Activated T-helper 2 cell treated with anti-CD3 and anti-CD28 coated beads, Interferon-gamma antibody, Interleukin-2, Interleukin-4, amounts not matched to agents 10 μg/mL and 5 μg/mL and 100 μg/mL, durations not matched to agents 14 hours and 24 hours and 36 hours (primary cell): ENCODE measurements around the gene RSPH9. TPM values are rescaled to one million over a fixed set of nuclear protein-coding genes. Genes with fewer than 3 reads are reported as not detected.
"Not testable (repeated sequence)": the region's sequence is repeated elsewhere in the genome, so short reads cannot be mapped to it uniquely, and the experiment has no call there.

Source experiments
- DNase-seq: peaks from one replicate; pipeline ENCODE4 v3.0.0; 2021; ENCODE audit warnings: low spot score
- H3K27ac Mint-ChIP-seq: one replicate; pipeline ENCODE4 v1.8.0; 2021; ENCODE audit warnings: mixed read lengths
- H3K27me3 Mint-ChIP-seq: one replicate; pipeline ENCODE4 v1.8.0; 2021; ENCODE audit warnings: low read depth, mixed read lengths
- H3K36me3 Mint-ChIP-seq: one replicate; pipeline ENCODE4 v1.8.0; 2021; ENCODE audit warnings: low read depth, mixed read lengths
- H3K4me1 Mint-ChIP-seq: one replicate; pipeline ENCODE4 v1.8.0; 2021; ENCODE audit warnings: low read depth, mixed read lengths
- H3K4me3 Mint-ChIP-seq: one replicate; pipeline ENCODE4 v1.8.0; 2021; ENCODE audit warnings: low read depth, mild to moderate bottlenecking, moderate library complexity, mixed read lengths
- H3K9me3 Mint-ChIP-seq: one replicate; pipeline ENCODE4 v1.8.0; 2021; ENCODE audit warnings: mixed read lengths
- intact Hi-C: fragments of 100-400 bp; cut with micrococcal nuclease; formaldehyde crosslinking; loops from one replicate; pipeline ENCODE4 v1.15.1; 2023
- total RNA-seq: library from RNA; stranded (reverse); gene quantifications from 2 replicates; pipeline ENCODE4 v1.2.3, GENCODE V29; 2022

RSPH9 gene
- total RNA-seq, 1 donor from 2014 or later, result not detected

- intact Hi-C loops, result no loop called here
- Mint-ChIP-seq H3K4me1 (peaks cover 8% of the 10 kb centered on the region), H3K27ac (no peak overlapping the region), H3K9me3 (no peaks in the 10 kb centered on the region), H3K4me3 (no peak overlapping the region), H3K27me3 (no peaks in the 10 kb centered on the region), H3K36me3 (peaks cover 64% of the 10 kb centered on the region)
- DNase-seq, result no peak
Measured at GRCh38 chr6:43621836-43622180, 23.0 kb upstream of the RSPH9 start.

GRCh38 chr6:43622541-43622940 is 22.3 kb upstream of the RSPH9 start:
- H3K4me3 Mint-ChIP-seq, result no peak overlapping the region
- peaks cover 69% of the 10 kb centered on the region for H3K36me3 Mint-ChIP-seq
- H3K9me3 Mint-ChIP-seq, result no peaks in the 10 kb centered on the region
- intact Hi-C loops, result no loop called here
- no peak overlapping the region for H3K27ac Mint-ChIP-seq
- H3K4me1 Mint-ChIP-seq, result peaks cover 15% of the 10 kb centered on the region
- DNase-seq, result no peak
- no peaks in the 10 kb centered on the region for H3K27me3 Mint-ChIP-seq

GRCh38 chr6:43623880-43624785 is 20.7 kb upstream of the RSPH9 start:
- Mint-ChIP-seq H3K4me1 (peaks cover 23% of the 10 kb centered on the region), H3K9me3 (no peaks in the 10 kb centered on the region), H3K36me3 (peaks cover 77% of the 10 kb centered on the region), H3K27ac (peak overlapping the region; percentile 8), H3K27me3 (no peaks in the 10 kb centered on the region), H3K4me3 (no peak overlapping the region)
- DNase-seq, result no peak
- intact Hi-C loops, result no loop called here

GRCh38 chr6:43624786-43625288 is 20.0 kb upstream of the RSPH9 start:
- intact Hi-C loops, result loop anchor here (5.0 kb wide), 1 partner anchor 147 kb away; the partner anchor contains the start of gene VEGFA
- no peak overlapping the region for H3K27ac Mint-ChIP-seq
- H3K27me3 Mint-ChIP-seq, result no peaks in the 10 kb centered on the region
- peaks cover 73% of the 10 kb centered on the region for H3K36me3 Mint-ChIP-seq
- no peaks in the 10 kb centered on the region for H3K9me3 Mint-ChIP-seq
- DNase-seq, result no peak
- no peak overlapping the region for H3K4me3 Mint-ChIP-seq
- peaks cover 23% of the 10 kb centered on the region for H3K4me1 Mint-ChIP-seq

- intact Hi-C loops, result loop anchor here (5.0 kb wide), 1 partner anchor 147 kb away; the partner anchor contains the start of gene VEGFA
- DNase-seq, result no peak
- H3K4me1 Mint-ChIP-seq, result peaks cover 29% of the 10 kb centered on the region
- H3K27me3 Mint-ChIP-seq, result no peaks in the 10 kb centered on the region
- H3K4me3 Mint-ChIP-seq, result no peak overlapping the region
- no peaks in the 10 kb centered on the region for H3K9me3 Mint-ChIP-seq
- peaks cover 72% of the 10 kb centered on the region for H3K36me3 Mint-ChIP-seq
- no peak overlapping the region for H3K27ac Mint-ChIP-seq
Measured at GRCh38 chr6:43625393-43625992, 19.3 kb upstream of the RSPH9 start.

- peak overlapping the region; percentile 65 for H3K4me3 Mint-ChIP-seq
- H3K9me3 Mint-ChIP-seq, result no peaks in the 10 kb centered on the region
- peak overlapping the region; percentile 36 for H3K27ac Mint-ChIP-seq
- H3K4me1 Mint-ChIP-seq, result peaks cover 33% of the 10 kb centered on the region
- DNase-seq, result no peak
- H3K27me3 Mint-ChIP-seq, result no peaks in the 10 kb centered on the region
- H3K36me3 Mint-ChIP-seq, result peaks cover 55% of the 10 kb centered on the region
- intact Hi-C loops, result loop anchor here (5.0 kb wide), 1 partner anchor 145 kb away; the partner anchor contains the start of gene VEGFA
Measured at GRCh38 chr6:43627008-43627825, 17.6 kb upstream of the RSPH9 start.

GRCh38 chr6:43628393-43629103 is 16.3 kb upstream of the RSPH9 start:
- Mint-ChIP-seq H3K4me1 (peaks cover 33% of the 10 kb centered on the region), H3K27me3 (no peaks in the 10 kb centered on the region), H3K9me3 (no peaks in the 10 kb centered on the region), H3K4me3 (peak overlapping the region; percentile 100), H3K36me3 (peaks cover 42% of the 10 kb centered on the region), H3K27ac (peak overlapping the region; percentile 91)
- DNase-seq, result peak; percentile 45
- intact Hi-C loops, result loop anchor here (1.0 to 5.0 kb wide), 6 partner anchors 16 to 698 kb away; partner anchors contain the start of genes MRPL14, POLH, POLR1C and RSPH9

- Mint-ChIP-seq H3K9me3 (no peaks in the 10 kb centered on the region), H3K36me3 (peaks cover 37% of the 10 kb centered on the region), H3K4me3 (peak within 1 kb of the TSS; percentile 100), H3K27ac (peak within 1 kb of the TSS; percentile 98), H3K4me1 (peaks cover 36% of the 10 kb centered on the region), H3K27me3 (no peaks in the 10 kb centered on the region)
- intact Hi-C loops, result loop anchor here (1.0 to 5.0 kb wide), 6 partner anchors 16 to 698 kb away; partner anchors contain the start of genes MRPL14, POLH, POLR1C and RSPH9
- peak; percentile 97 for DNase-seq
Measured at GRCh38 chr6:43629104-43629504, 15.7 kb upstream of the RSPH9 start, which contains the start of gene GTPBP2. TSS of gene GTPBP2 (minus strand) at chr6:43629264. CDS start at chr6:43629162, 102 bp downstream.

- intact Hi-C loops, result loop anchor here (1.0 to 5.0 kb wide), 6 partner anchors 15 to 699 kb away; partner anchors contain the start of genes MRPL14, POLH, POLR1C and RSPH9
- H3K4me1 Mint-ChIP-seq, result peaks cover 37% of the 10 kb centered on the region
- H3K9me3 Mint-ChIP-seq, result no peaks in the 10 kb centered on the region
- H3K36me3 Mint-ChIP-seq, result peaks cover 33% of the 10 kb centered on the region
- peak; percentile 90 for DNase-seq
- no peaks in the 10 kb centered on the region for H3K27me3 Mint-ChIP-seq
- H3K27ac Mint-ChIP-seq, result peak overlapping the region; percentile 98
- H3K4me3 Mint-ChIP-seq, result peak overlapping the region; percentile 100
Measured at GRCh38 chr6:43629505-43630300, 15.1 kb upstream of the RSPH9 start.

- Mint-ChIP-seq H3K4me3 (peak overlapping the region; percentile 70), H3K27ac (peak overlapping the region; percentile 84), H3K36me3 (peaks cover 25% of the 10 kb centered on the region), H3K27me3 (no peaks in the 10 kb centered on the region), H3K9me3 (no peaks in the 10 kb centered on the region), H3K4me1 (peaks cover 45% of the 10 kb centered on the region)
- DNase-seq, result no peak
- intact Hi-C loops, result no loop called here
Measured at GRCh38 chr6:43630980-43631619, 13.7 kb upstream of the RSPH9 start.

- H3K27me3 Mint-ChIP-seq, DNase-seq, H3K4me3 Mint-ChIP-seq, H3K27ac Mint-ChIP-seq, intact Hi-C loops, H3K9me3 Mint-ChIP-seq: not testable (repeated sequence)
- Mint-ChIP-seq H3K36me3 (peaks cover 16% of the 10 kb centered on the region), H3K4me1 (peaks cover 33% of the 10 kb centered on the region)
Measured at GRCh38 chr6:43633002-43633401, 11.8 kb upstream of the RSPH9 start.
